Myocyte (in vitro differentiated cells): ENCODE results near the gene CCDC187. TPM values are rescaled to one million over a fixed set of nuclear protein-coding genes. Genes with fewer than 3 reads are reported as not detected.

Source experiments
- total RNA-seq: library from RNA; depleted of rRNA; stranded (reverse); fragments of >200 nt; gene quantifications from 2 replicates; pipeline ENCODE4 v1.2.3, GENCODE V29; 2014

CCDC187 gene
- total RNA-seq, 1 donor from 2014 or later: not detected

Other genes starting within 250 kb of the CCDC187 start
- 22.8 and 31.6 TPM in 2 replicates for gene NACC2, start 208.8 kb downstream of the CCDC187 start, total RNA-seq
- 38.9 and 41.5 TPM in 2 replicates for gene TMEM250, start 185.2 kb downstream of the CCDC187 start, total RNA-seq
- gene LHX3, start 99.0 kb downstream of the CCDC187 start, total RNA-seq: not detected in 2 replicates
- gene QSOX2, start 58.3 kb downstream of the CCDC187 start, total RNA-seq: 18.2 and 20.7 TPM in 2 replicates
- gene GPSM1, start 23.4 kb upstream of the CCDC187 start, total RNA-seq: 22.3 and 28.3 TPM in 2 replicates
- gene DNLZ, start 59.6 kb upstream of the CCDC187 start, total RNA-seq: 17.0 and 34.0 TPM in 2 replicates
- 0.21 and 0.91 TPM in 2 replicates for gene CARD9, start 69.6 kb upstream of the CCDC187 start, total RNA-seq
- gene SNAPC4, start 96.1 kb upstream of the CCDC187 start, total RNA-seq: 7.6 and 9.2 TPM in 2 replicates
- 46.6 and 48.2 TPM in 2 replicates for gene ENTR1, start 106.5 kb upstream of the CCDC187 start, total RNA-seq
- gene PMPCA, start 106.6 kb upstream of the CCDC187 start, total RNA-seq: 49.9 and 60.5 TPM in 2 replicates
- 8.3 and 12.4 TPM in 2 replicates for gene INPP5E, start 135.8 kb upstream of the CCDC187 start, total RNA-seq
- 25.3 and 26.9 TPM in 2 replicates for gene SEC16A, start 178.9 kb upstream of the CCDC187 start, total RNA-seq
- 6.2 and 16.0 TPM in 2 replicates for gene NOTCH1, start 242.0 kb upstream of the CCDC187 start, total RNA-seq